Adrenal gland (tissue), 19 donors: Measurements from ENCODE around the gene LAMB4. TPM values are rescaled to one million over a fixed set of nuclear protein-coding genes. Genes with fewer than 3 reads are reported as not detected.

Experiments used
- DNase-seq, 7 donors: peaks; one replicate each; pipeline ENCODE4 v3.0.0-alpha.2; 2019 to 2020
- H3K27ac ChIP-seq, 5 donors: fragments of 200-600 bp; sonication (generic) in 4 of 5; 1 replicate in 3 of 5; 2 replicates in 2 of 5; pipeline versions ENCODE4 v1.5.1 to v1.8.0; 2016 to 2020; ENCODE audit warnings: mild to moderate bottlenecking in 1 of 5
- H3K27me3 ChIP-seq: fragments of 200-600 bp; 2 replicates; pipeline ENCODE4 v1.8.0; 2021
- H3K36me3 ChIP-seq, 2 donors: fragments of 200-600 bp; replicated peaks in 1 of 2; 1 replicate in 1 of 2; 2 replicates in 1 of 2; pipeline versions ENCODE4 v1.5.1 to v1.8.0; 2018 to 2022
- H3K4me1 ChIP-seq, 2 donors: fragments of 200-600 bp; replicated peaks in 1 of 2; 1 replicate in 1 of 2; 2 replicates in 1 of 2; pipeline versions ENCODE4 v1.5.1 to v1.8.0; 2018 to 2021
- H3K4me3 ChIP-seq, 4 donors: fragments of 200-600 bp; sonication (generic) in 3 of 4; one replicate each; pipeline ENCODE4 v1.5.1; 2016 to 2018
- H3K9me3 ChIP-seq, 3 donors: fragments of 200-600 bp; sonication (generic) in 1 of 3; replicated peaks in 1 of 3; 1 replicate in 2 of 3; 2 replicates in 1 of 3; pipeline versions ENCODE4 v1.5.1 to v1.8.0; 2016 to 2021
- CTCF ChIP-seq, 6 experiments: fragments of 450-650 bp in 4 of 6; fragments of 200-600 bp in 2 of 6; sonication (generic) in 1 of 6; IDR thresholded peaks; 1 replicate in 5 of 6; 2 replicates in 1 of 6; pipeline versions ENCODE4 v1.5.1 to v1.8.0; 2016 to 2021; ENCODE audit warnings: antibody characterized with exemption in 6 of 6, mild to moderate bottlenecking in 2 of 6, moderate library complexity in 1 of 6
- POLR2A ChIP-seq, 2 donors: fragments of 450-650 bp; IDR thresholded peaks; one replicate each; pipeline ENCODE4 v1.6.1; 2017; ENCODE audit warnings: antibody characterized with exemption in 2 of 2, mild to moderate bottlenecking in 2 of 2, moderate library complexity in 1 of 2
- WGBS, 4 donors: extraction: QIAGEN DNeasy Blood & Tissue Kit in 2 of 4; methylation state at CpG; one replicate each; pipeline versions ENCODE4 v1.1.5 to v1.1.7; 2013 to 2017; 5-methylcytosine and 5-hydroxymethylcytosine counted together
- intact Hi-C, 2 donors: fragments of 100-400 bp; cut with DNase I; formaldehyde crosslinking; loops; one replicate each; pipeline versions ENCODE4 v1.14.1 to v1.15.0; 2022 to 2023
- long read RNA-seq, 10 donors: library from polyadenylated mRNA in 3 of 10; unstranded in 2 of 10; stranded (forward) in 1 of 10; transcript quantifications; one replicate each; pipeline ENCODE4 v2.0.0 and lab custom pipeline, GENCODE V29; 2021 to 2026
- polyA plus RNA-seq, 3 donors: library from polyadenylated mRNA; stranded (reverse); fragments of 200-250 nt in 2 of 3; fragments of 350-450 nt in 1 of 3; fragmentation: Illumina TruSeq in 1 of 3; extraction: RNeasy Lipid Tissue Mini Kit (QIAGEN cat#74804) in 1 of 3; gene quantifications; one replicate each; pipeline ENCODE4 v1.2.3, GENCODE V29; 2013 to 2014
- total RNA-seq, 9 donors: library from RNA; depleted of rRNA in 4 of 9; stranded (reverse); fragments of >200 nt in 4 of 9; fragments of 120-200 nt in 1 of 9; fragmentation: NEBNext Ultra II Directional in 1 of 9; extraction: Animal tissue kit (Norgen Biotek cat#: 25700) in 1 of 9; gene quantifications; one replicate each; pipeline versions ENCODE4 v1.1.0 to v1.2.4, GENCODE V29; 2013 to 2023
- donor health status: healthy with polysubstance abuse.
- donor health status: Bipolar disorder and iron deficiency.
- donor health status: DM: yes; HTN: yes; CAD: no.
- donor health status: DM: no; HTN: no; CAD: no.
- donor health status: DM: no; HTN: no; CAD: no.
- donor health status: DM: yes; HTN: yes; CAD: no.

The LAMB4 gene, protein sequence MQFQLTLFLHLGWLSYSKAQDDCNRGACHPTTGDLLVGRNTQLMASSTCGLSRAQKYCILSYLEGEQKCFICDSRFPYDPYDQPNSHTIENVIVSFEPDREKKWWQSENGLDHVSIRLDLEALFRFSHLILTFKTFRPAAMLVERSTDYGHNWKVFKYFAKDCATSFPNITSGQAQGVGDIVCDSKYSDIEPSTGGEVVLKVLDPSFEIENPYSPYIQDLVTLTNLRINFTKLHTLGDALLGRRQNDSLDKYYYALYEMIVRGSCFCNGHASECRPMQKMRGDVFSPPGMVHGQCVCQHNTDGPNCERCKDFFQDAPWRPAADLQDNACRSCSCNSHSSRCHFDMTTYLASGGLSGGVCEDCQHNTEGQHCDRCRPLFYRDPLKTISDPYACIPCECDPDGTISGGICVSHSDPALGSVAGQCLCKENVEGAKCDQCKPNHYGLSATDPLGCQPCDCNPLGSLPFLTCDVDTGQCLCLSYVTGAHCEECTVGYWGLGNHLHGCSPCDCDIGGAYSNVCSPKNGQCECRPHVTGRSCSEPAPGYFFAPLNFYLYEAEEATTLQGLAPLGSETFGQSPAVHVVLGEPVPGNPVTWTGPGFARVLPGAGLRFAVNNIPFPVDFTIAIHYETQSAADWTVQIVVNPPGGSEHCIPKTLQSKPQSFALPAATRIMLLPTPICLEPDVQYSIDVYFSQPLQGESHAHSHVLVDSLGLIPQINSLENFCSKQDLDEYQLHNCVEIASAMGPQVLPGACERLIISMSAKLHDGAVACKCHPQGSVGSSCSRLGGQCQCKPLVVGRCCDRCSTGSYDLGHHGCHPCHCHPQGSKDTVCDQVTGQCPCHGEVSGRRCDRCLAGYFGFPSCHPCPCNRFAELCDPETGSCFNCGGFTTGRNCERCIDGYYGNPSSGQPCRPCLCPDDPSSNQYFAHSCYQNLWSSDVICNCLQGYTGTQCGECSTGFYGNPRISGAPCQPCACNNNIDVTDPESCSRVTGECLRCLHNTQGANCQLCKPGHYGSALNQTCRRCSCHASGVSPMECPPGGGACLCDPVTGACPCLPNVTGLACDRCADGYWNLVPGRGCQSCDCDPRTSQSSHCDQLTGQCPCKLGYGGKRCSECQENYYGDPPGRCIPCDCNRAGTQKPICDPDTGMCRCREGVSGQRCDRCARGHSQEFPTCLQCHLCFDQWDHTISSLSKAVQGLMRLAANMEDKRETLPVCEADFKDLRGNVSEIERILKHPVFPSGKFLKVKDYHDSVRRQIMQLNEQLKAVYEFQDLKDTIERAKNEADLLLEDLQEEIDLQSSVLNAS (N-terminal part only)
- total RNA-seq (1 to 10 TPM in 1 of 9 donors, under 1 TPM in 4, not detected in 4; 0.12 to 1.0 (median 0.27) TPM), polyA plus RNA-seq (under 1 TPM in 2 of 3 donors, not detected in 1; 0.16 to 0.40 TPM)
- long read RNA-seq, donor 1, result 0 reads
- long read RNA-seq, donor 2, result 0 reads
- long read RNA-seq, donor 3, result 0 reads
- long read RNA-seq, donor 4, result 0 reads
- long read RNA-seq, donor 5, result 0 reads
- long read RNA-seq, donor 6, result 0 reads
- long read RNA-seq, donor 7, result 0 reads
- long read RNA-seq, donor 8, result 0 reads
- long read RNA-seq, donor 9, result 0 reads
- long read RNA-seq, donor 10, result 0 reads

DNA sequence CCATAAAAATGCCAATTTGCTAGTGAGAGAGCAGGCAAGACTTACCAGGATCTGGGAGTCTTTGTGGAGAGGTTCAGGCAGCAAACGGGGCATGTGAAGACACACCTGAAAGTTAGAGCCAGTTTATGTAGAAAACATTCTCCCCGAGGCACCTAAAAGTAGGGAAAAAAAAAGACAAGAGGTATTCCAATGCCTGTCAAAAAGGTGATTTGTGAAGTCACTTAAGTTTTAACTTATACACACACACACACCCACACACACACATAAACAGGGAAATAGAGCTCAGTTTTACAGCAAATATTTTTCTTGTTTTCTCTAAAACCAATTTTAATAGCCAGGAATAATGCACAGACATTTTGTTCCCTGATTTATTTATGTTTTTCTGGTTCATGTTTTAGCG is at the start of gene LAMB4:
LAMB4 (minus strand) TSS at position 101 of the 400 bp plus-strand sequence. CDS start 7,197 bp downstream, outside the sequence.
- Histone ChIP-seq H3K4me1 (no peaks in the 10 kb centered on the region), H3K27me3 (no peaks in the 10 kb centered on the region), H3K4me3 (no peak within 1 kb of the TSS), H3K36me3 (no peaks in the 10 kb centered on the region), H3K9me3 (no peaks in the 10 kb centered on the region), H3K27ac (no peak within 1 kb of the TSS)
- no peak for TF ChIP-seq CTCF (IDR thresholded peaks at IDR 0.05)
- no peak for TF ChIP-seq POLR2A (IDR thresholded peaks at IDR 0.05)
- no peak for DNase-seq
- intact Hi-C loops, result no loop called here
- 86 to 96% (median 89%) methylated on average over 3 of the region's 3 CpGs for WGBS, 4 donors

GRCh38 chr7:108178398-108178797 is 48.2 kb upstream of the LAMB4 start:
- H3K27ac ChIP-seq, result no peak overlapping the region
- no peak overlapping the region for H3K4me3 ChIP-seq
- peaks cover 0 to 11% of the 10 kb centered on the region in 2 donors for H3K4me1 ChIP-seq
- H3K9me3 ChIP-seq, result no peaks in the 10 kb centered on the region
- intact Hi-C loops, result no loop called here
- no peak for TF ChIP-seq CTCF (IDR thresholded peaks at IDR 0.05)
- TF ChIP-seq POLR2A (IDR thresholded peaks at IDR 0.05), result no peak
- no peaks in the 10 kb centered on the region for H3K27me3 ChIP-seq
- WGBS, 4 donors, result 58 to 66% (median 65%) methylated on average over 2 to 3 of the region's 3 CpGs
- peaks cover 0 to 28% of the 10 kb centered on the region in 2 donors for H3K36me3 ChIP-seq
- no peak for DNase-seq

GRCh38 chr7:108171164-108171563 is 41.0 kb upstream of the LAMB4 start:
- no peak for DNase-seq
- no peak for TF ChIP-seq CTCF (IDR thresholded peaks at IDR 0.05)
- TF ChIP-seq POLR2A (IDR thresholded peaks at IDR 0.05), result no peak
- Histone ChIP-seq H3K27me3 (no peaks in the 10 kb centered on the region), H3K36me3 (peaks cover 0 to 2% of the 10 kb centered on the region in 2 donors), H3K4me1 (peaks cover 0 to 11% of the 10 kb centered on the region in 2 donors), H3K27ac (no peak overlapping the region), H3K9me3 (no peaks in the 10 kb centered on the region), H3K4me3 (no peak overlapping the region)
- WGBS, 4 donors, result 84 to 94% (median 90%) methylated on average over 8 of the region's 8 CpGs
- intact Hi-C loops, result no loop called here
